SH-SY5Y (cell line): Measurements from ENCODE around the gene MOK.

Source experiments
- GATA2 ChIP-seq: IDR thresholded peaks from 2 replicates; pipeline ENCODE4 v1.6.1; 2011; ENCODE audit warnings: mild to moderate bottlenecking, low read depth, low read length
- GATA3 ChIP-seq: IDR thresholded peaks from 2 replicates; pipeline ENCODE4 v1.6.1; 2011; ENCODE audit warnings: low read depth, mild to moderate bottlenecking, low read length, moderate library complexity

The MOK gene

DNA sequence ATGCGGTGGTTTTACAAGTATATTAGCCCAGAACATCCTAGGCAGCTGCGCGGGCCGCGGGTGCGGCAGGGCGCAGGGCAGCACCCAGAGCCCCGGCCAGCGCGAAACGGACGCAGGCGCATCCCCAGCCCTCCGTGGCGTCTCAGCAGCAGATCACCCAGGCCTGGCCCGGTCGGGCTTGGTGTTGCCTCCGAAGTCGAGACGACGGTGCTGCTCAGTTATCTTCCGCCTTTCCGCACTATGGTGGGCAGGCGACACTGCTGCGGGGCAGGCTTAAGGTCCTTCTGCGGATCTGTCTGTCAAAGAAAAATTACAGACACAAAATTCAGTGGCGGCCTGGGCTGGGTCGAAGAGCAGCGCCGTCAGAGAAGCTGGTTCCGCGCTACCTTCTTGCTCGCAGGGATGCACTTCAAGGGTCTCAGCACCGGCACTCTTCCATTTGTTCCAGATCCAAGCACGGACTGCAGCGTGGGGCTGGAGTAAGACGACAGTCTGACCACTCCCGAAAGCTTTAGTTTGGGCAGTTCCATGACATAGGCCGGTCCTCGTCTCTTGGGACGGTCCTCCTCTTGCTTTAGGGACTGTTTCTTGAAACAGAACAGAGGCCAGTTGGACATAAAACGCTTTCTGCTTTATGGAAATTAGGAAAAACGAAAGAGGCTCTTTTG lies 75.8 kb downstream of the MOK start:
- TF ChIP-seq GATA3, result no peak
- no peak for TF ChIP-seq GATA2

DNA sequence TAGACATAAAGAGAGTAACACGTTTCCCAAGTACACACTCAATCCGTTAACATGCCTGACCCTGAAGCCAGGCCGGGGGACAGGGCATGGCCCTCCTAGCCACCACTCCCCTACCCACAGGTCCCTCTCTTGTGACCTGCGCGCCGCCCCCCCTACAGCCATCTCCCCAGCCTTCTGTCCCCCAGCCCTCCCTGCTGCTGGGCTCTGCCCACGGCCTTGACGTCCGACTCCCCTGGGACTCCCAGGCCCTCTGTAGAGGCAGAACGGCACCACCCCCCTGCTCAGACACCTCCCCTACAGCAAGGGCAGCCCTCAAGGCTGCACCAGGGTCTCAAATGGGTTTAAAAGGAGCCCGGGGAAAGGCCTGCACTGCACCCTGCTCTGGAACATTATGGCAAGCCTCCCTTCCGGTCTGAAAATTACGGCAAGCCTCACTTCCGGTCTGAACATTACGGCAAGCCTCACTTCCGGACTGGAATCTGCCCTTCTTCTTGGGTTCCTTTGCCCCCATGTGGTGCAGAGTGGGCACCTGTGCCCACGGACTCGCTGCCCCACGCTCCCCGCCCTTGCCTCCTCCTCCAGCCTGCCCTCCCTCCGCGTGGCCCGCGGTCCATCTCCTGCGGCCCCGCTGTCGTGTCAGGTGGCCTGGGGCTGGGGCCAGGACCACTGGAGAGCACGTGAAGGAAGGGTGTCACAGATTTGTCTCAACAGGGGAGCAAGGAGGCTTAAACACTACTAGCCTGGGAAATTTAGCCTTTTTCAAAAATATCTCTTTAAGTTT lies 77.6 kb downstream of the MOK start:
- no peak for TF ChIP-seq GATA3
- TF ChIP-seq GATA2, result no peak

DNA sequence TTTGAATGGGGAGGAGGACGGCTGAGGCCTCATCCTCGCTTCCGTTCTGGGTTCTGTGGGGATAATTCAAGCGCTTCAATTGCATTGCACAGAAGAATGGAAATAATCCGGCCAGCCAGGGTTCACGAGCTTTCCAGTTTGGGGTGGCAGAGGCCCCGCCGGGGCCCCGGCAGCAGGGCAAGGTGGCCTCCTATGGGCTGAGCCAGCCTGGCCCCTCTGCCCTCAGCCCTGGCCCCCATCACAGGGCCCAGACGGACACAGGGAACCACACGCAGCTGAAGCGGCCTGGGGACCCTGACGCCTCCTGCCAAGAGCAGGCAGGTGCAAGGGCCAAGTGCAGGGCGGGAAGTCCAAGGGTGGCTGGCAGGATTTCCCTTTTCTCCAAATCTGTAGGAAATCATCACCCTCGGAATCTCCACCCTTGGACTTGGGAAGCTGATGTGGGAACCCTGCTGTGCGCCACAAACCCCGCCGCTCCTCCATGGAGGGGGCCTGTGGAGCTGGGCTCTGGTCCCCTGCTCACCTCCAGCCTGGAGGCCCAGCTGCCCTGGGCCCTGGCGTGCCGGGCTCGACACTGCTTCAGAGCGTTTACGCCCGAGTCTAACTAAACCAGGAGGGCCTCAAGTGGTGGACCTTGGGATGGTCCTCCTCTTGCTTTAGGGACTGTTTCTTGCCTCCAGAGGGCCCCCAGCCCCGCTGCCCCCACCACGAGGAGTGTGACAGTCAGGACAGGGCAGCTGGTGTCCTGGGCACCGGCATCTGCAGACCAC lies 78.4 kb downstream of the MOK start:
- TF ChIP-seq GATA3, result no peak
- no peak for TF ChIP-seq GATA2

DNA sequence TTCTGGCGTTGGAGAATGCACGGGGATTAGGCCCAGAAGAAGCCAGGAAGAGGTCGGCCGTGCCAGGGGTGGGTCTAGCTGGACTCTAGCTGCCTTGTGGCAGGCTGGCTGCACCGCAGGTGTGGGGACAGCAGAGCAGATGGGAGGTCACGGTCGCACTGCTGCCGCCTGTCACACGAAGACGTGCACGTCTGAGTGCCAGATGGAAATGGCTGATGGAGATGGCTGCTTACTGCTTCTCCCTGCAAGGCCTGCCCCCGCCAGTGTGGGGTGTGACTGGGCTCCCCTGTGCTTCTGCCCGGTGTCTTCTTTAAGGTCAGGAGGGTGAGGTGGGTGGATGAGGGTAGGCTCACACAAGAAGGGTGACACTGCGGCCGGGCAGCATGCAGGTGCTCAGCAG lies 79.0 kb downstream of the MOK start:
- no peak for TF ChIP-seq GATA3
- TF ChIP-seq GATA2, result no peak

DNA sequence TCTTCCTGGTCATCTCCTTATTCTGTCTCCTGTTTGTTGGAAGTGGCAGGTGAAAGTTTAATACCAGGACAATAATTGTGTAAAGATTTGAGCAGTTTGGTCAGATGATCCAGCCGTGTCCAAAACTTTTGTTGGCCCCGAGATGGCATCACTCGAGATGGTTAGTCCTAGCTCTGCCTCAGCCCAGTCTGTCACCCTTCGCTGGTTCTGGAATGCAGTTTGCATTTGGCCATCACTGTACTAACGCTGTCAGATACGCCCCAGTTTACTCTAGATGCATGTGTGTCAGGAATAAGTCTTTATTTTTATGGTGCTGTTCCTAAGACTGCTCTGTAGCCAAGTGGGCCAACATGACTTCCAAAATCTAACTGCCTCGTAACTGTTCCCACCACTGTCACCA lies 79.6 kb downstream of the MOK start:
- TF ChIP-seq GATA2 (no peak), GATA3 (no peak)

DNA sequence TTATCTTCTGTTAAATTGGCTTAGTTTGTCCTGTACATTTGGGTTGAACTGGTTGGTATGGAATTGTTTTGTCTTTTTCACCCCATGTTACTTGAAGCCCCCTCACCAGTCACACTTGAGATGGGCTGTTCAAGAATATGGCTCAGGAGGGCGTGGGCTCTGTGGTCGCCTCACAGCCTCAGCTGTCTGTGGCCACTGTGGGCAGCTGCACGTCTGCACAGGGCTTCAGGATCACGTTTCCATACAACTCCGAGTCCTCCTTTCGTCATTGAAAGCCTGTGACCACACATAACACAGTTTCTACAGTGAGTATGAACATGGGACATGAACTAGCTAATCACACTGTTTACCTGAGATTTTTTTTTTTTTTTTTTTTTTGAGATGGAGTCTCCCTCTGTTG lies 81.3 kb downstream of the MOK start:
- TF ChIP-seq GATA3 (no peak), GATA2 (no peak)

DNA sequence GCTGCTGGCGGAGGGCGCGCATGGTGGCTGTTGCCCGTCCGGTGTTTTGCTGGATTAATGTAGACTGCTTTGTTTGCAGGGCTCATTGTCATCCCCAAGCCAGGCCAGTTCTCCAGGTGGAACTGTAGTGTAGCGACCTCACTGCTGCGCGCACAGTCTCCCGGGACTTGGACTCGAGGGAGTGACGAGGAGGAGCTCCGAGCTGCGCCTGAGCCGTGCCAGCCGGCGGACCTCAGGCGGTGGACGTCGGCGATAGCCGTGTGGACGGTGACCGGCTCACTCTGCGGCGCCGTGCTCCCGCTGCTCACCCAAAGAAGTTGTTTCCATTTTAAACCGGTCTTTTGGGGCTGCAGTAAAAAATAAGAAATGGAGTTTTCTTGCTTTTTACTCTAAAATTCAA lies 82.2 kb downstream of the MOK start:
- TF ChIP-seq GATA2 (no peak), GATA3 (no peak)

DNA sequence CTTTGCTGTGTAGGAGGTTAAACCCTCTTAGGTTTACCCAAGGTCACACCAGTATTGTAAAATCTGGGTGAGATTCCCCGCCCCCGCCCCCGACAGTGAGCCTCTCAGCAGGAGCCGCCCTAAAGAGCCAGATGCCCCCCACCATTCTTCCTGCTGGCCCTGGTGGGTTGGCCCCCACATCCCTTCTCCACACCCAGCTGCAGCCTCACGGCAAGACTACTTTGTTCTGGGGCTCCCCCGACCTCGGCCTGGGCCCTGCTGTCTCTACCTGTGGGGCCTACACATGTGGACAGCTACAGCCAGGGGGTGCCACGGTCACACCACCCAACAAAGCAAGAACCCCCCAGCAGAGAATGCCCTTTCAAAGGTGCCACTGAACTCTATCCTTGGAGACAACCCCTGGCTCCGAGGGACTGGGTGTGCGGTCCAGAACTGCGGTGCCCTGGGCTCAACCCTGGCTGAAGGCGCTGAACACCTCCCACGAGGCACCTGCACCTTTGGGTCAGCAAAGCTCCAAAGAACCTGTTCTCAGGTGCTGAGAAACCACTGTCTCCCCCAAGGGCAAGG lies 82.9 kb downstream of the MOK start:
- TF ChIP-seq GATA3, result no peak
- no peak for TF ChIP-seq GATA2

DNA sequence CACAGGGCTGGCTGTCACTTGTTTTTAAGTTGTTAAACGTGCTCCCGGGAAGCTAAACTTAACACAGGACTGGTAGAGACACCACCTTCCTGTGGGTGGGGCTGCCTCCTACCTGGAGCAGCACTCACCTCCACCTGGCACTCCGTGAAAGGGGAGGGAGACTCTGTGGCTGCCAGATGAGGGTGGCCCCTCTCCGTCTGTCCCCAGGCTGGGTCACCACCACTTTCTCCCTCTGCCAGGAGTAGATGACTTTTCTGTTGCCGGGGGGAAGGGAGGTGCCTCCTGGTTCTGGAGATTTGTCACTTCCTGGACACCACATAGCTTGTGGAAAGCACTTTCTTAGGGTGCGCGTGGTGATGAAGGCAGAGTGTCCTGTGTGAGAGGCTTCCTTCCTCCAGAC lies 83.9 kb downstream of the MOK start:
- TF ChIP-seq GATA2, result no peak
- TF ChIP-seq GATA3, result no peak

DNA sequence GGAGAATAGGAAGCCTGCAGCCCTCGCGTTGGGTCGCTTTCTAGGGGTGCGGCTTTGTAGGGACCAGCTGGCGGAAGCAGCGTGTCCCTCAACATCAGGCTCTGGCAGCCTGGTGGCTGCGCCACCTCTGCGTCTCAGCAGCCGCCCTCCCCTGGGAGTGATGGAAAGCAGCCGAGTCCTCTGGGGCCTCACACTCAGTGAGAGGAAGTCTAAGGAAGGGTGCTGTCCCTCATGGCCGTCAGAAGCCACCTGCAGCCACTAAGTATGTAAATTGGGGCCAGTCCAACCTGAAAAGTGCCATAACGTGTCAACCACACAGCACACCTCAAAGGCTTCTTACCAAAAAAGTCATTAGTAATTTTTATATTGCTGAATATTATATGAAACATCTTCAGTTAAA lies 84.9 kb downstream of the MOK start:
- TF ChIP-seq GATA2 (no peak), GATA3 (no peak)

DNA sequence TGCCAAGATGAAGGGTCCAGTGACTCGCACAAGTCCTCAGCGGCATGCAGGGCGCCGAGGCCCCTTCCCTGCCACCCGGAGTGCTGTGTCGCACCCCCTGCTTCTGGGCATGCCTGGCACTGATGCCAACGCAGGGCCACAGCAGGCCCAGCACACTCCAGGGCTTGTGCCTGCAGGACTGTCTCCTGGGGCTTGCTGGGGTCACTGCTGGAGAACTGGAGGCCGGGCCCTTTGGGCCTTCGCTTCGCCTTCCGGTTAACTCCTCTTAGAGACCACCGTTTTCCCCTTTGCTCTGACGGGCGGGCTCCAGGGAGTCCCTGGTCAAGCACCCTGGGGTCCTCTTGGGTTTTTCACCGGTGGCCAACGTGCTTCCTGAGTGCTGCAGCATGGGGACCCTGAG lies 85.6 kb downstream of the MOK start:
- TF ChIP-seq GATA2, result no peak
- no peak for TF ChIP-seq GATA3

DNA sequence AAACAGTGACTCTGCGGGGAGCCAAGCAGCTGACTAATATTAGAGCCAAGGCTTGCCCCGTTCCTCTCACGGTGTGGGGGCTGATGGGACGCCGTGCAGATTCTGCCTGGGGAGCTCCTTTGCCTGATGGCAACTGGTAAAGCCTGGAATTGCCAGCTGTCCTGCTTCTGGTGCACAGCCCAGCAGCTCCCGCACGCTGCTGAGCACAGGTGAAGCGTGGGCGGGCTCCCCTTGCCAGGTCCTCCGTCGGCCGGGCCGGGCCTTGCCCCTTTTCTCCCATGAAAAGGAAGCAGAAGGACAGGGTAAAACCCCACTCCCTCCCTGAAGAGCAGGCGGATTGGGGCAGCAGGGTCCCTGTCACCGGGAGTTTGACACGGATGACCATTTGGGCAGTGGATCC lies 86.3 kb downstream of the MOK start:
- TF ChIP-seq GATA3 (no peak), GATA2 (no peak)

DNA sequence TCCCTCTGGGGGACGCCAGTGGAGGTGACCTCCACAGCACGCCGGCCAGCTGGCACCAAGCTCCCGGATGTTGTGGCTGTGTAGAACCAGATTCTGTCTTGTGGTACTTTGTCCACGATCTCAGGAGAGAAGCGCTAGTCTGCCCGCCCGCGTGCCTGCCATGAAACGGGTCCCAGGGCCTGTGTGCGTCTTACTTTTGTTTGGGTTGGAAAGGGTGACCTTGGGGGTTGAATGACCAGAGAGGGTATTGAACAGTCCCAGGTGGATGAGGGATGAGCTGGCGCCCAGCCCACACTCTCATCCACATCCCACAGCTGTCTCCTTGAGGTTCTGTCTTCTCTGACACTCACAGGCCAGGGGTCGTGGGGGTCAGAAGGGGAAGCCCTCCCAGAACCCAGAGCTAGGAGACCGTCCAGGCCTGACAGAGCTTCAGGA lies 87.0 kb downstream of the MOK start:
- TF ChIP-seq GATA2, result no peak
- TF ChIP-seq GATA3, result no peak

DNA sequence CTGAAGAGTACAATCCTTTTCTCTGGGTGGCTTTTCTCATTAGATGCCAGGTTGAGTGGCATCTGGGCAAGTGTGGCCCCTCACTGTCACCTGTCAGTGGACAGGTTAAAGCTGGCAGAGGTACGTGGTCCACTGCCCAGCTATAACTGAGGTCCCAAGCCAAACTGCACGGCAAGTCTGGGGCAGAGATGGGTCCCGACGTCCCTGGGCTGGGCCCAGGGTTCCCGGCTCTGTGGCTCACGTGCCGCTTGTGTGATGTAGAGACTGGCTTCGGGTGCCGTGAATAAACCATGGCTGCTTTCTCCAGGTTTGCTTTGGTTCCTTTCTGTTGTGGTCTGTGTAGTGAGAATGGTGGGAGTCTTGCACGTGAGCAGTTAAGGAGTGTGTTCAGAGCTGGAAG lies 87.6 kb downstream of the MOK start:
- TF ChIP-seq GATA3 (no peak), GATA2 (no peak)
